Breast epithelium (tissue), 3 donors: ENCODE results near the gene SCARF2.

Source experiments
- POLR2AphosphoS5 ChIP-seq, 3 donors: sonication (generic); formaldehyde crosslinking; IDR thresholded peaks; one replicate each; pipeline ENCODE4 v1.6.1; 2017; ENCODE audit warnings: antibody characterized with exemption in 3 of 3
- TF ChIP-seq, protein P1 (sequence below), 3 donors: fragments of 450-650 bp; IDR thresholded peaks; one replicate each; pipeline ENCODE4 v1.5.1; 2016 to 2017; ENCODE audit warnings: antibody characterized with exemption in 3 of 3, mild to moderate bottlenecking in 3 of 3, moderate library complexity in 3 of 3

DNA sequence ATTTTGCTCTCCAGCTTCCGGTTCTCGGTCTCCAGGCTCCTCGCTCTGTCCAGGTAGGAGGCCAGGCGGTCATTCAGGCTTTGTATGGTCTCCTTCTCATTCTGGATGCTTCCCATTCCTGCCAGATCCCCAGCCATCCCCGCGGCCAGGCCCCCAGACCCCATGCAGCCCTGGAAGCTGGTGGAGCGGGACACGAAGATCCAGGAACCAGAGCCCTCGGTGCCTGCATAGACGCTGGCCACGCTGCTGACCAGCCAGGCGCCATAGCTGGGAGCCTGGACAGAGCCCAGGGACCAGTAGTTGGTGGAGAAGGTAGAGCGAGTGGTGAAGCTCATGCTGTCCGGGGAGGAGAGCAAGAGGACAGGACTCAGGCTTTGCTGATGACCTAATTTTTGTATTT, 46.1 kb upstream of the SCARF2 start:
- TF ChIP-seq, protein P1, sequence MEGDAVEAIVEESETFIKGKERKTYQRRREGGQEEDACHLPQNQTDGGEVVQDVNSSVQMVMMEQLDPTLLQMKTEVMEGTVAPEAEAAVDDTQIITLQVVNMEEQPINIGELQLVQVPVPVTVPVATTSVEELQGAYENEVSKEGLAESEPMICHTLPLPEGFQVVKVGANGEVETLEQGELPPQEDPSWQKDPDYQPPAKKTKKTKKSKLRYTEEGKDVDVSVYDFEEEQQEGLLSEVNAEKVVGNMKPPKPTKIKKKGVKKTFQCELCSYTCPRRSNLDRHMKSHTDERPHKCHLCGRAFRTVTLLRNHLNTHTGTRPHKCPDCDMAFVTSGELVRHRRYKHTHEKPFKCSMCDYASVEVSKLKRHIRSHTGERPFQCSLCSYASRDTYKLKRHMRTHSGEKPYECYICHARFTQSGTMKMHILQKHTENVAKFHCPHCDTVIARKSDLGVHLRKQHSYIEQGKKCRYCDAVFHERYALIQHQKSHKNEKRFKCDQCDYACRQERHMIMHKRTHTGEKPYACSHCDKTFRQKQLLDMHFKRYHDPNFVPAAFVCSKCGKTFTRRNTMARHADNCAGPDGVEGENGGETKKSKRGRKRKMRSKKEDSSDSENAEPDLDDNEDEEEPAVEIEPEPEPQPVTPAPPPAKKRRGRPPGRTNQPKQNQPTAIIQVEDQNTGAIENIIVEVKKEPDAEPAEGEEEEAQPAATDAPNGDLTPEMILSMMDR (IDR thresholded peaks at IDR 0.05): no peak
- TF ChIP-seq POLR2AphosphoS5 (IDR thresholded peaks at IDR 0.05): no peak
